HFF-Myc (cell line): ENCODE results near the gene CYB561D1.

Experiments
- DNase-seq: peaks from one replicate; pipeline ENCODE4 v3.0.0-alpha.2; 2011; ENCODE audit warnings: low read depth; ENCODE audit errors: extremely low read depth
- H3K4me3 ChIP-seq: replicated peaks from 2 replicates; pipeline ENCODE4 v1.5.1; 2011; ENCODE audit warnings: low read depth, mild to moderate bottlenecking, control low read depth, low read length
- TF ChIP-seq, protein P1 (sequence below): IDR thresholded peaks from 2 replicates; pipeline ENCODE4 v1.5.1; 2012; ENCODE audit warnings: mild to moderate bottlenecking, low read depth, low read length, control low read depth; ENCODE audit errors: missing control alignments

Gene CYB561D1

DNA sequence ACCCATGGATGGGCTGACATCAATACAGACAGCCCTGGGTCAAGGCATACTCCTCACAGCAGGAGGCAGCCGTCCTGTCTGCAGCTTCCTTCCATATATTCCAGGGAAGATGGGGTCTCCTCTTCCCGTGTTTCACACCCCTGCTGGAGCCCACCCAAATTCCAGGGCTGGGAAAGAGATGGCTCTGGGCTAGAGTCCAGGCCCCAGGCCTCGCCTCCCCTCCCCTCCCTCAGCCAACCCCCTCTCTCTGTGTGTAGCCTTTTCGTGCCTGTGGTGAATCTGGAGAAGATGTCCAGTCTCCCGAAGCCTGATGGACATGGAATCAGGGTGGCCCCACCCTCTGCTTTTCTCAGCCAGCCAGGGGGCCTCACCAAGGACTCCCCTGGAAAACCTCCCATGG lies 6.6 kb upstream of the CYB561D1 start:
- TF ChIP-seq, protein P1, sequence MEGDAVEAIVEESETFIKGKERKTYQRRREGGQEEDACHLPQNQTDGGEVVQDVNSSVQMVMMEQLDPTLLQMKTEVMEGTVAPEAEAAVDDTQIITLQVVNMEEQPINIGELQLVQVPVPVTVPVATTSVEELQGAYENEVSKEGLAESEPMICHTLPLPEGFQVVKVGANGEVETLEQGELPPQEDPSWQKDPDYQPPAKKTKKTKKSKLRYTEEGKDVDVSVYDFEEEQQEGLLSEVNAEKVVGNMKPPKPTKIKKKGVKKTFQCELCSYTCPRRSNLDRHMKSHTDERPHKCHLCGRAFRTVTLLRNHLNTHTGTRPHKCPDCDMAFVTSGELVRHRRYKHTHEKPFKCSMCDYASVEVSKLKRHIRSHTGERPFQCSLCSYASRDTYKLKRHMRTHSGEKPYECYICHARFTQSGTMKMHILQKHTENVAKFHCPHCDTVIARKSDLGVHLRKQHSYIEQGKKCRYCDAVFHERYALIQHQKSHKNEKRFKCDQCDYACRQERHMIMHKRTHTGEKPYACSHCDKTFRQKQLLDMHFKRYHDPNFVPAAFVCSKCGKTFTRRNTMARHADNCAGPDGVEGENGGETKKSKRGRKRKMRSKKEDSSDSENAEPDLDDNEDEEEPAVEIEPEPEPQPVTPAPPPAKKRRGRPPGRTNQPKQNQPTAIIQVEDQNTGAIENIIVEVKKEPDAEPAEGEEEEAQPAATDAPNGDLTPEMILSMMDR, result no peak
- no peak overlapping the region for H3K4me3 ChIP-seq
- no peak for DNase-seq

DNA sequence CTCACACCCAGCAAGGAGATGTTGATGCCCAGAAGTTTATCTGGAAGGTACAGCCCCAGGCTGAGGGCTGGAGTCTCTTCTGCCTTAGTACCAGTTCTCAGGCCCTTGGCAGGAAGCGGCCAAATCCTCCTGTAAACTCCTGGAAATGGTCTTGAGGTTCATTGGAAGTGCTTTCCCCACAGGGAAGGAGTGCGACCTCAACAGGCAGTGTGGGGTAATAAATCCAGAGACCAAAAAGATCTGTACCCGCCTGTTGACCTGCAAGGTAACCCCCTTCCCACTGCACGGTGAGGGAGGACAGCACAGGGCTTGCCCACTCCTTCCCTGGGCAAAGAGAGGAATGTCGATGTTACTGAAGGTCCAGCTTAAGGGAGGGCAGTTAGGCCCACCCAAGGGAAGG lies 5.7 kb upstream of the CYB561D1 start:
- no peak for DNase-seq
- no peak overlapping the region for H3K4me3 ChIP-seq
- TF ChIP-seq, protein P1, result no peak

DNA sequence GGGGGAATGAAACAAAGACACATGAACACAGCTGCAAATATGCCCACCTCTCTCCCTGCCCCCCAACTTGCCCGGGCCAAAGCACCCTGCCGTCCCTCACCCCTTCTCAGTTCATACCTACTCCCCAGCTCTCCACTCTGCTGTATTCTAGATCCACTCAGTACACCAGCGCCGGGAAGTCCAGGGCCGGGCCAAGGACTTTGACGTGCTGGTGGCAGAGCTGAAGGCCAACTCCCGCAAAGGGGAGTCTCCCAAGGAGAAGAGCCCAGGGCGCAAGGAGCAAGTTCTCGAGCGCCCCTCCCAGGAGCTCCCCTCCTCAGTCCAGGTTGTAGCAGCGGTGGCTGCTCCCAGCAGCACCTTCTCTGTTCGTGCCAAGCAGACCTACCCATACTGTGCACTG lies 5.2 kb upstream of the CYB561D1 start:
- no peak overlapping the region for H3K4me3 ChIP-seq
- TF ChIP-seq, protein P1, result no peak
- no peak for DNase-seq

DNA sequence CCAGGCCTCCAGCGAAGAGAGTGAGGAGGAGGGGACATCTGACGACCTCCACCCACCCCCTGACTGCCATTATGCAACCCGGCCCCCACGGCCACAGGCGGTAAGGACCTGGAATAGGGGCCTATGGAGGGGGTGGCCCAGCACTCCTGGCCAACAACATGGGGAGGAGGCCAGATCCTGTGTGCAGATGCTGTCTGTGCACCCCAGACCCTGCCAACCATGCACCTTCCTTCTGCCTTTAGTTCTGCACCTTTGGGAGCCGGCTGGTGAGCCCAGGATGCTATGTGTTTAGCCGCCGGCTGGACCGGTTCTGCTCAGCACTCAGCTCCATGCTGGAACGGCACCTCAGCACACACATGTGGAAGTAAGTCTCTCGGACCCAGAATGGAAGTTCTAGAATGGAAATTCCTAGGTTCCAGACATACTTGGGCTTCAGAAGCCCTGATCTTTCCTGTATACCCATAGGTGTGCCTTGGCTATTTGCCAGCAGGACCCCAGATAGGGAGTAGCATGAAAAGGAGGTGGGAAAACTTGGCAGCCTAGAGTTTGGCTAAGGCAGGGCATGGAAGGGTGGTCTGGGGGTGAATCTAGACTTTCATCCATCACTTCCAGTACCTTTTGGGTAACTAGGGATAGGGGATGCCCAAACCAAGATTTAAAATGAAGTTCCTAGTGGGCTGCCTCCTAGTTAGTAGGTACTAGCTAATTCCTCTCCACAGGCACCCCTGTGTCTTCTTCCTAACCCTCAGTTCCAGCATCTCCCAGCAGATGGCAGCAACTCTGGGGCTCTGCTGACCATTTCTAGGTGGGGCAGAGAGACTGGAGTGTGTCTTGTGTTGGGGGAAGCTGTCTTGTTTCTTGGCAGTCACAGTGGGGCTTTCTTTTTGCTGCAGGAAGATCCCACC lies 3.6 kb upstream of the CYB561D1 start:
- H3K4me3 ChIP-seq, result no peak overlapping the region
- no peak for DNase-seq
- TF ChIP-seq, protein P1, result peak; percentile 89

DNA sequence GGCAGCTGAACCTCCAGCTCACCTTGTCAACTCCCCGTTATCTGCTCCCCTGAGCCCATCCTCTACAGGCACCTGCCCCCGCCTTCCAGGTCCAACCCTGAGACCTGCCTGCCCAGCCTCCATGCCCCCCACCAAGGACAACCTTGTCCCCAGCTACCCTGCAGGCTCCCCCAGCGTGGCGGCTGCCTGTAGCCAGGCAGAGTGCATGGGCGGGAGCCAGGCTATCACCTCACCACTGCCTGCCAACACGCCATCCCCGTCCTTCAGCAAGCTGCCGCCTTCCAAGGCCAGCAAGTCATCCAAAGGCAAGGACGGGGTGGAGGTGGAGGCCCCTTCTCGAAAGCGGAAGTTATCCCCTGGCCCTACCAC lies 3.0 kb upstream of the CYB561D1 start:
- DNase-seq, result no peak
- TF ChIP-seq, protein P1, result no peak
- no peak overlapping the region for H3K4me3 ChIP-seq

DNA sequence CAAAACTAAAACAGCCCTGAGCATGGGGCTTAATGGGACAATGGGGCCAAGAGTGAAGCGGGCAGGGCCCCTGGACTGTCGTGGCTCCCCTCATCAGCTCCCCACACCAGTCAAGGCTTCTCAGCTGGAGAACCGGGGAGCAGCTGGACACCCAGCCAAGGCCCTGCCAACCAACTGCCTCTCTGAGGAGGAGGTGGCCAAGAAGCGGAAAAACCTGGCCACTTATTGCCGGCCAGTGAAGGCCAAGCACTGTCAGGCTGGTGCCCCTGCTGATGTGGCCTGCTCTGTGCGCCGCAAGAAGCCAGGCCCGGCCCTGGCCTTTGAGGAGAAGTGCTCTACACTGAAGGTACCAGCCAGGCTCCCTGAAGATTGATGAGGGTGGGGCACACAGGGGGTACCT lies 2.5 kb upstream of the CYB561D1 start:
- DNase-seq, result no peak
- H3K4me3 ChIP-seq, result no peak overlapping the region
- TF ChIP-seq, protein P1, result no peak

DNA sequence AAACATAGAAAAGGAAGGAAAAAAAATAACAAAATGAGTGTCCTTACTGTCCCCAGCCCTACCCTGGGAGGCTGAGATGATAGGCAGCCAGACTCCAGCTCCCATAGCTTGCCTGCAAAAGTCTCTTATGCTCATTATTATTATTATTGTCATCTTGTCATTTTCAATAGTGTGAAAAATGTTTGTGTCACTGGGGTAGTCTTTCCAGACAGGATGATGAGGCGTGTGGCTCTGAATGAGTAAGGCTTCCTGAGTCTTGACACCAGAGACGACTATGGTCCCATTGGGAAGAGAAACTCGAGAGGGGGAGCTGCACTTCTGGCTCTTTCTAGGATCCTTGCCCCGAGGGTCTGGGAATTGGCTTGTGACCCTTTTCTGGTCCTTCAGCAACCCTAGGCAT lies 1.1 kb upstream of the CYB561D1 start:
- no peak overlapping the region for H3K4me3 ChIP-seq
- TF ChIP-seq, protein P1, result no peak
- no peak for DNase-seq
